ENCODE data around the gene NRAS.

Gene NRAS

GRCh38 chr1:114692947-114693346 lies 23.6 kb downstream of the NRAS start:
- TF ChIP-seq, protein P1, sequence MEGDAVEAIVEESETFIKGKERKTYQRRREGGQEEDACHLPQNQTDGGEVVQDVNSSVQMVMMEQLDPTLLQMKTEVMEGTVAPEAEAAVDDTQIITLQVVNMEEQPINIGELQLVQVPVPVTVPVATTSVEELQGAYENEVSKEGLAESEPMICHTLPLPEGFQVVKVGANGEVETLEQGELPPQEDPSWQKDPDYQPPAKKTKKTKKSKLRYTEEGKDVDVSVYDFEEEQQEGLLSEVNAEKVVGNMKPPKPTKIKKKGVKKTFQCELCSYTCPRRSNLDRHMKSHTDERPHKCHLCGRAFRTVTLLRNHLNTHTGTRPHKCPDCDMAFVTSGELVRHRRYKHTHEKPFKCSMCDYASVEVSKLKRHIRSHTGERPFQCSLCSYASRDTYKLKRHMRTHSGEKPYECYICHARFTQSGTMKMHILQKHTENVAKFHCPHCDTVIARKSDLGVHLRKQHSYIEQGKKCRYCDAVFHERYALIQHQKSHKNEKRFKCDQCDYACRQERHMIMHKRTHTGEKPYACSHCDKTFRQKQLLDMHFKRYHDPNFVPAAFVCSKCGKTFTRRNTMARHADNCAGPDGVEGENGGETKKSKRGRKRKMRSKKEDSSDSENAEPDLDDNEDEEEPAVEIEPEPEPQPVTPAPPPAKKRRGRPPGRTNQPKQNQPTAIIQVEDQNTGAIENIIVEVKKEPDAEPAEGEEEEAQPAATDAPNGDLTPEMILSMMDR (conservative IDR thresholded peaks at IDR 0.05; ENCODE audit: low read depth), result no peak
- CTCF ChIA-PET, result interaction anchor here (0.6 kb wide), 1 partner anchor 446 kb away, joined by 4 read pairs; no protein-coding TSS in a partner anchor

DNA sequence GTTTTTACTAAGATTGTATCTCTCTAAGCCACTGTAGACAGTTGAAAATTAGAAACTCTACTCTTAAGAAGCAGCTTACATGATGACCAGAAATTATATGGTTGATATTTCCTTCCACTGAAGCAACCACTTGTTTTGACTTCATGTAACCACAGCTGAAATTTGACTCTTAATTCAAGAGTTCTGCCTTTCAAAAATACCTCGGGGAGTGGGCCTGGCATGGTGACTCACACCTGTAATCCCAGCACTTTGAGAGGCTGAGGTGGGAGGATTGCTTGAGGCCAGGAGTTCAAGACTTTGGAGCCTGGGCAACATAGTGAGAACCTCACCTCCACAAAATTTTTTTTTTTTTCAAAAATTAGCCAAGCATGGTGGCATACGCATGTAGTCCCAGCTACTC lies 25.5 kb downstream of the NRAS start:
- ChIA-PET POLR2A (ENCODE audit: low non-redundant PET) (no interaction called here), CTCF (no interaction called here)
- no peak overlapping the region for H3K27ac ChIP-seq
- TF ChIP-seq, protein P1 (conservative IDR thresholded peaks at IDR 0.05; ENCODE audit: low read depth), result no peak
- DNase-seq (ENCODE audit: low spot score), result no peak

More at GRCh38 chr1:114692947-114693346, 23.6 kb downstream of the NRAS start:
- DNase-seq (ENCODE audit: low spot score), result no peak
- H3K27ac ChIP-seq, result no peak overlapping the region
- POLR2A ChIA-PET (ENCODE audit: low non-redundant PET), result interaction anchor here (0.6 kb wide), 1 partner anchor 116 kb away, joined by 5 read pairs; no protein-coding TSS in a partner anchor

- no peak overlapping the region for H3K27ac ChIP-seq
- no peak for DNase-seq (ENCODE audit: low spot score)
- POLR2A ChIA-PET (ENCODE audit: low non-redundant PET), result no interaction called here
- CTCF ChIA-PET, result no interaction called here
- TF ChIP-seq, protein P1 (conservative IDR thresholded peaks at IDR 0.05; ENCODE audit: low read depth), result no peak
Measured at GRCh38 chr1:114690148-114690547, 26.4 kb downstream of the NRAS start.

GRCh38 chr1:114688526-114688925 lies 28.0 kb downstream of the NRAS start:
- ChIA-PET POLR2A (ENCODE audit: low non-redundant PET) (no interaction called here), CTCF (no interaction called here)
- TF ChIP-seq, protein P1 (conservative IDR thresholded peaks at IDR 0.05; ENCODE audit: low read depth), result no peak
- DNase-seq (ENCODE audit: low spot score), result no peak
- no peak overlapping the region for H3K27ac ChIP-seq

GRCh38 chr1:114685851-114686250 lies 30.7 kb downstream of the NRAS start:
- no peak for DNase-seq (ENCODE audit: low spot score)
- H3K27ac ChIP-seq, result no peak overlapping the region
- POLR2A ChIA-PET (ENCODE audit: low non-redundant PET), result no interaction called here
- CTCF ChIA-PET, result no interaction called here
- TF ChIP-seq, protein P1 (conservative IDR thresholded peaks at IDR 0.05; ENCODE audit: low read depth), result no peak

GRCh38 chr1:114677691-114678090 lies 38.9 kb downstream of the NRAS start:
- DNase-seq (ENCODE audit: low spot score), result no peak
- H3K27ac ChIP-seq, result no peak overlapping the region
- POLR2A ChIA-PET (ENCODE audit: low non-redundant PET), result no interaction called here
- TF ChIP-seq, protein P1 (conservative IDR thresholded peaks at IDR 0.05; ENCODE audit: low read depth), result no peak
- CTCF ChIA-PET, result interaction anchor here (0.5 kb wide), 1 partner anchor 120 kb away, joined by 4 read pairs; no protein-coding TSS in a partner anchor
